Measurements from ENCODE around the gene MPP2. TPM values are rescaled to one million over a fixed set of nuclear protein-coding genes. Genes with fewer than 3 reads are reported as not detected.

The MPP2 gene
- total RNA-seq, 1 donor from 2014 or later = 51.6 TPM

GRCh38 chr17:43860077-43860725 is 47.1 kb downstream of the MPP2 start:
- Mint-ChIP-seq H3K27me3 (ENCODE audit: unreplicated experiment) (peaks cover 4% of the 10 kb centered on the region), H3K9me3 (ENCODE audit: unreplicated experiment) (peaks cover 2% of the 10 kb centered on the region), H3K27ac (ENCODE audit: unreplicated experiment) (no peak overlapping the region), H3K4me3 (ENCODE audit: unreplicated experiment) (no peak overlapping the region), H3K36me3 (ENCODE audit: unreplicated experiment) (no peaks in the 10 kb centered on the region), H3K4me1 (ENCODE audit: low read depth, unreplicated experiment) (peaks cover 2% of the 10 kb centered on the region)
- no peak for DNase-seq
- no peak for TF ChIP-seq CTCF (IDR thresholded peaks at IDR 0.05; ENCODE audit: partially characterized antibody, unreplicated experiment)

DNA sequence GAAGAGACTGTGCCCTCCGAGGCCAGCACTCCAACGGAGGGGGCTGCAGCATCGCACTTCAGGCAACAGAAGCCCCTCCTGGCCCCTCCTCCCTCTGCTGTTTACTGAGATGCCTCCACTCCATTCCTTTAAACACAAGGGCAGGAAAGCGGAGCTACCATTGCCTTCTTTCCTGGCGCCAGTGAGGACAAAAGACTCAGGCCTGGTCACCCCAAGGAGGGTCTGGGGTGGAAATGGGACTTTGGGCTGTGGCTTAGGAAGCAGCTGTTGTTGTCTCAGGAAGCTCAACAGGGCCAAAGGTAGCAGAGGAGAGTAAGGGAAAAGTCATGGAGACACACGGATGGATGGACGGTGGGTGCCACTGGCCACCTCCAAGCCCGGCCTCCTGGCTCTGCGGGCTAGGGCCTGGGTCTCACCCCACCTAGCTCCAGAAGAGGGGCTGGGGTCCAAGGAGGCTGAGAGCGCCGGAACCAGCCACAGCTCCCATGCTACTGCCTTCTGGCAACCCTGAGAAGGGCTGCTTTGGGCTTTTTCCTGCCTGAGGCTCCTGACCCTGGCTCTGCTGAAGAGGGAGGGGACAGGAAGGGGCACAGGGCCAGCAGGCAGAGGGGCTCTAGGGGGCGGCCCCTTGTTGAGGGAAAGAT is 49.3 kb downstream of the MPP2 start:
- Mint-ChIP-seq H3K27me3 (ENCODE audit: unreplicated experiment) (peaks cover 2% of the 10 kb centered on the region), H3K9me3 (ENCODE audit: unreplicated experiment) (no peaks in the 10 kb centered on the region), H3K27ac (ENCODE audit: unreplicated experiment) (no peak overlapping the region), H3K4me1 (ENCODE audit: low read depth, unreplicated experiment) (peaks cover 5% of the 10 kb centered on the region), H3K4me3 (ENCODE audit: unreplicated experiment) (no peak overlapping the region), H3K36me3 (ENCODE audit: unreplicated experiment) (no peaks in the 10 kb centered on the region)
- no peak for DNase-seq
- no peak for TF ChIP-seq CTCF (IDR thresholded peaks at IDR 0.05; ENCODE audit: partially characterized antibody, unreplicated experiment)

- TF ChIP-seq CTCF (IDR thresholded peaks at IDR 0.05; ENCODE audit: partially characterized antibody, unreplicated experiment) = no peak
- Mint-ChIP-seq H3K4me3 (ENCODE audit: unreplicated experiment) (no peak overlapping the region), H3K36me3 (ENCODE audit: unreplicated experiment) (no peaks in the 10 kb centered on the region), H3K9me3 (ENCODE audit: unreplicated experiment) (no peaks in the 10 kb centered on the region), H3K27me3 (ENCODE audit: unreplicated experiment) (peaks cover 2% of the 10 kb centered on the region), H3K4me1 (ENCODE audit: low read depth, unreplicated experiment) (peaks cover 5% of the 10 kb centered on the region), H3K27ac (ENCODE audit: unreplicated experiment) (no peak overlapping the region)
- no peak for DNase-seq
These were observed 50.2 kb downstream of the MPP2 start for GRCh38 chr17:43857141-43857540.

GRCh38 chr17:43856141-43856540 is 51.2 kb downstream of the MPP2 start:
- peaks cover 5% of the 10 kb centered on the region for H3K4me1 Mint-ChIP-seq (ENCODE audit: low read depth, unreplicated experiment)
- no peaks in the 10 kb centered on the region for H3K36me3 Mint-ChIP-seq (ENCODE audit: unreplicated experiment)
- H3K9me3 Mint-ChIP-seq (ENCODE audit: unreplicated experiment) = peaks cover 3% of the 10 kb centered on the region
- no peak for DNase-seq
- TF ChIP-seq CTCF (IDR thresholded peaks at IDR 0.05; ENCODE audit: partially characterized antibody, unreplicated experiment) = no peak
- peaks cover 3% of the 10 kb centered on the region for H3K27me3 Mint-ChIP-seq (ENCODE audit: unreplicated experiment)
- no peak overlapping the region for H3K27ac Mint-ChIP-seq (ENCODE audit: unreplicated experiment)
- H3K4me3 Mint-ChIP-seq (ENCODE audit: unreplicated experiment) = no peak overlapping the region

DNA sequence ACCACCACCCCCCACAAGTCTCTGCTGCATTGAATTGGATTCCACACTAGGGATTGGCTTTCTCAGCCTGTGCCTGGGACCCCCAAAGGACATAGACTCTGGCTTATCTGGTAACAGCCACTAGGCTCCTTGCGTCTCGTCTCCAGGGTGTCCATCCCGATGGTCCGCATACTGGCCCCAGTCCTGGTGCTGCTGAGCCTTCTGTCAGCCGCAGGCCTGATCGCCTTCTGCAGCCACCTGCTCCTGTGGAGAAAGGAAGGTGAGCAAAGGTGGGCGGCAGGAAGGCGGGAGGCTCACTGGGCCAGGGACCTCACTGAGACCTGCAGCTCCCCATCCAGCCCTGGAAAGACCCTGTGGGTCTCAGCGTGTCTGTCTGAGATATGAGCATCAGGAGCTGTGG is 52.3 kb downstream of the MPP2 start:
- peaks cover 3% of the 10 kb centered on the region for H3K9me3 Mint-ChIP-seq (ENCODE audit: unreplicated experiment)
- DNase-seq = no peak
- H3K4me3 Mint-ChIP-seq (ENCODE audit: unreplicated experiment) = no peak overlapping the region
- no peaks in the 10 kb centered on the region for H3K36me3 Mint-ChIP-seq (ENCODE audit: unreplicated experiment)
- TF ChIP-seq CTCF (IDR thresholded peaks at IDR 0.05; ENCODE audit: partially characterized antibody, unreplicated experiment) = no peak
- H3K27ac Mint-ChIP-seq (ENCODE audit: unreplicated experiment) = no peak overlapping the region
- peaks cover 3% of the 10 kb centered on the region for H3K27me3 Mint-ChIP-seq (ENCODE audit: unreplicated experiment)
- H3K4me1 Mint-ChIP-seq (ENCODE audit: low read depth, unreplicated experiment) = peaks cover 5% of the 10 kb centered on the region
